Measurements from ENCODE around the gene ZBED4. TPM values are rescaled to one million over a fixed set of nuclear protein-coding genes. Genes with fewer than 3 reads are reported as not detected.

ZBED4 gene
- total RNA-seq, 2 donors from 2014 or later, result 9.6 to 17.1 TPM

DNA sequence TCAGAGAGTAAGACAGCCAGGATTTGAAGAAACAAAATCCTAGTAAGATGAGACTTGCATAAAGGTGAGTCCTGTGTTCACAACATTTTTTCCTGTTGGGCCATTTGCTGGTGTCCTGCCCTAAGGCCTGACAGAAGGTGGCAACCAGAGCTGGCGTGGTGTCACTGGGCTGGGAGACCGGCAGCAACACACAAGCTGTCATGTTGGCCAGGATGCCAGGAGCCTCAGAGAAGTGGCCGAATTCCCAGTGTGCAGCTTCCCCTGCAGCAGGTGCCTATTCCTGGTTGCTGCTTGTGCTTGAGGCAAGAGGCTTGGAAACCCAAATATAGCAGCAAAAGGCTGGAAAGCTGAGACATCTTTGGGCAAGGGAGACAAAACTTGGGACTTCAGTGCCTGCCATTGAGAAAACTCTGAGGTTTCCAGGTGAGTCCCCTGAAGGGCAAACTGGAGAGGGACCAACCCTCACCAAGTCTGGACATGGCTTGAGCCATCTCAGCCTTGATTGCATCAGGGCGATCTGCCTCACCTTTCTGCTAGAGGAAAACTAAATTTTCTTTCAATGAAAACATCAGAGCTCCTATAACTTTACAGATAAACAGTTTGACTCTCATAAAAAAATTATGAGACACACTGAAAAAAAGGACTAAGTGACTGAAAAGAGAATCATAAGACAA is 38.7 kb downstream of the ZBED4 start:
- H3K36me3 ChIP-seq (replicated peaks in 1 of 2; ENCODE audit: insufficient read depth in 1 of 2, low read depth in 2 of 2), result no peaks in the 10 kb centered on the region
- WGBS, 2 donors, result 88 to 93% methylated on average over 4 of the region's 4 CpGs
- intact Hi-C loops (cut with DNase I), result no loop called here

DNA sequence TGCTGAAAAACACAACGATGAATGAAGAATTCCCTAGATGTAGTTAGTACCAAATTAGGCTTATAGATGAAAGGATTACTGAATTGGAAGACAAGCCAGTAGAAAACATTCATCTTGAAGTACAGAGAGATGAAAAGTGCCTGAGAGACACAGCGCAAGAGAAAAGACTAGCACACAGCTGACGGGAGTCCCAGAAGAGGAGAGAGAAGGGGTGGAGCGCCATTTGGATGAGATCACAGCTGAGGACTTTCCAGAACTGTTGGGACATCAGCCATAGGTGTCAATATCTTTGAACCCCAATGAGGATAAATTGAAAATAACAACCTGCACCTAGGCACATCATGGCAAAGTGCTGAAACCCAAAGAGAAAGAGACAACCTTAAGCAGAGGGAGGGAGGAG is 39.4 kb downstream of the ZBED4 start:
- no peak overlapping the region for H3K27ac ChIP-seq
- H3K4me1 ChIP-seq, result no peaks in the 10 kb centered on the region
- DNase-seq, result no peak
- 83 to 93% methylated on average over 4 of the region's 4 CpGs for WGBS, 2 donors
- H3K9me3 ChIP-seq, result no peaks in the 10 kb centered on the region
- intact Hi-C loops (cut with DNase I), result no loop called here
- H3K27me3 ChIP-seq, result no peaks in the 10 kb centered on the region
- no peak overlapping the region for H3K4me3 ChIP-seq
- ATAC-seq, result no peak
- TF ChIP-seq CTCF (IDR thresholded peaks at IDR 0.05) (no peak), POLR2A (IDR thresholded peaks at IDR 0.05) (no peak)
- H3K36me3 ChIP-seq (replicated peaks in 1 of 2; ENCODE audit: insufficient read depth in 1 of 2, low read depth in 2 of 2), result no peaks in the 10 kb centered on the region

More for the DNA sequence above, 38.7 kb downstream of the ZBED4 start:
- DNase-seq, result no peak
- Histone ChIP-seq H3K27me3 (no peaks in the 10 kb centered on the region), H3K9me3 (no peaks in the 10 kb centered on the region), H3K4me3 (no peak overlapping the region), H3K4me1 (no peaks in the 10 kb centered on the region), H3K27ac (no peak overlapping the region)
- TF ChIP-seq CTCF (IDR thresholded peaks at IDR 0.05) (no peak), POLR2A (IDR thresholded peaks at IDR 0.05) (no peak)
- no peak for ATAC-seq

DNA sequence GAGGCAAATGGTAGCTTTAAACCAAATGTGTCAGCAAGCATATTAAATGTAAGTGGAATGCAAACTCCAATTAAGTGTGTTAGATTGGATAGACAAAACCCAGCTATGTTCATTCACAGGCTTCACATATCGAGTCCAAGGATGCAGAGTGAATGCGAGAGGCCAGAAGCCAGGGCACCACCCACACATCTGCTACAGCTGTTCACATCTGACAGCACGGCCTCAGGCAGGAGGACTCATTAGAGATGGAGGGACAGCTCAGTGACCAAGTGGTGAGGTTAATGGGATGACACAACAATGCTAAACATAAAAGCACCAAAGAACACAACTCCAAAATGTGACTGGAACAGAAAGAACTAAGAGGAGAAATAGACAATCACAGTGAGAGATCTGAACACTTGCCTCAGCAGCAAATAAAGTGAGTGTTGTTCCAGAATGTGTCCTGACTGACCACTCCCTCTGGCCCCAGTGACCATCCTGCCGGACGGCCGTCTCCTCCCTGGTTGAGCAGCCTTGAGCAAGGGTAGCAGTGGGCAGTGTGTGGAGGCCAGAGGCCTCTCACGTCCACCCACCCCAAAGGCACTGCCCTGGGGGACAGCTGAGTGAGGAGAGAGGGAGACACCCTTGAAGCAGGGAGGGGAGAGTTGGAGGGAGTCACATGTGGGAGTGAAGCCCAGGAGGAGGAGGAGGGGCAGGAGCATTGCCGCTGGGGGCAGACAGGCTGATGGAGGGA is 40.8 kb downstream of the ZBED4 start:
- no peaks in the 10 kb centered on the region for H3K4me1 ChIP-seq
- WGBS, 2 donors, result 91 to 95% methylated on average over 8 of the region's 8 CpGs
- no peak overlapping the region for H3K4me3 ChIP-seq
- no peak overlapping the region for H3K27ac ChIP-seq
- ATAC-seq (no peak), DNase-seq (no peak)
- H3K9me3 ChIP-seq, result no peaks in the 10 kb centered on the region
- H3K36me3 ChIP-seq (replicated peaks in 1 of 2; ENCODE audit: insufficient read depth in 1 of 2, low read depth in 2 of 2), result no peaks in the 10 kb centered on the region
- intact Hi-C loops (cut with DNase I), result no loop called here
- TF ChIP-seq CTCF (IDR thresholded peaks at IDR 0.05), result no peak
- TF ChIP-seq POLR2A (IDR thresholded peaks at IDR 0.05), result no peak
- H3K27me3 ChIP-seq, result no peaks in the 10 kb centered on the region

GRCh38 chr22:49896201-49896600 is 42.6 kb downstream of the ZBED4 start:
- Histone ChIP-seq H3K36me3 (replicated peaks in 1 of 2; ENCODE audit: insufficient read depth in 1 of 2, low read depth in 2 of 2) (no peaks in the 10 kb centered on the region), H3K27me3 (no peaks in the 10 kb centered on the region), H3K4me3 (no peak overlapping the region), H3K27ac (no peak overlapping the region), H3K4me1 (no peaks in the 10 kb centered on the region), H3K9me3 (no peaks in the 10 kb centered on the region)
- DNase-seq (no peak), ATAC-seq (no peak)
- intact Hi-C loops (cut with DNase I), result no loop called here
- TF ChIP-seq CTCF (IDR thresholded peaks at IDR 0.05), result no peak
- TF ChIP-seq POLR2A (IDR thresholded peaks at IDR 0.05), result no peak
- WGBS, 2 donors, result 86 to 98% methylated on average over 5 of the region's 5 CpGs

Data from body of pancreas (tissue), 4 donors.